Stimulated activated CD8-positive, alpha-beta memory T cell treated with anti-CD3 and anti-CD28 coated beads, Interleukin-2, amount 100 ng/mL, for 1 hour (primary cell): Measurements from ENCODE around the gene RNF150.
"Not testable (repeated sequence)": the region's sequence is repeated elsewhere in the genome, so short reads cannot be mapped to it uniquely, and the experiment has no call there.

Experiments
- DNase-seq, 2 donors: peaks; one replicate each; pipeline ENCODE4 v3.0.0-alpha.2; 2020; ENCODE audit warnings: low read depth in 2 of 2

The RNF150 gene

DNA sequence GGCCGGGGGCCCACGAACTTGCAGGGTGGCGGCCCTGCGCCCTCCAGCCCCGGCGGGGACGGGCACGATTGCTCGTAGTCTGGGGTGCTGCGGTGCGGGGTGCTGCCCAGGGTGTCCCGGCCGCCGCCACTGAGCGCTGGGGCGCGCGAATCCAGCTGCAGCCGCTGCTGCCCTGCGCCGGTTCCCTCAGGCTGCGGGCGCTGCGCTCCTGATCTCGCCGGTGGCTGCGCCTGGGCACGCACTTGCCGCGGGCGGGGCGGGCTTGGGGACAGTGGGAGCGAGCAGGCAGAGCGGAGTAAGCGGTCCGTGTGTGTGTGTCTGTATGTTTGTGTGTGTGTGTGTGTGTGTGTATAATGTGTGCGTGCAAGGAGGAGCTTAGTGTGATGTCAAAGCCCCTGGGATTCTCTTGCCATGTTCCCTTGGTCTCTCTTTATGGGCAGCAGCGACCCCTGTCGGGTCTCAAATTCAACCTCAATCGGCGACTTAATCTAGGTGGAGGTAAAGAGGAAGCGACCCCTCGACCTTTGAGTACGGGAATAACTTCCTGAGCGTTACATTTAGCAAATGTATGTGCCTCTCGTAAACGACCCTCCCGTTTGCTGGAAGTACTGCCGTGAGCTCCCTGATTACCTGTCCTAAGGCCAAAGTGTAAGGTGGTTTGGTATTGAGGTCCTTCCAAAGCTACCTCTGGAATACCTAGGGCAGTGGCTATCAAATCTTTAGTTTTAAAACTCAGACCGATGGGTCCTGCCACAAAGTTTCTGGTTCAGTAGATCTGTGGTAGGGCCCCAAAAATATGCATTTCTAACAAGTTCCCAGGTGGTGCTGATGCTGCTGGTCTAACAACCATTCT, at the start of gene RNF150:
TSS of gene RNF150 (minus strand) at position 324 of the 853 bp plus-strand sequence.
- no peak for DNase-seq

- no peak for DNase-seq
These were observed 47.9 kb upstream of the RNF150 start for GRCh38 chr4:141180991-141181761.

DNA sequence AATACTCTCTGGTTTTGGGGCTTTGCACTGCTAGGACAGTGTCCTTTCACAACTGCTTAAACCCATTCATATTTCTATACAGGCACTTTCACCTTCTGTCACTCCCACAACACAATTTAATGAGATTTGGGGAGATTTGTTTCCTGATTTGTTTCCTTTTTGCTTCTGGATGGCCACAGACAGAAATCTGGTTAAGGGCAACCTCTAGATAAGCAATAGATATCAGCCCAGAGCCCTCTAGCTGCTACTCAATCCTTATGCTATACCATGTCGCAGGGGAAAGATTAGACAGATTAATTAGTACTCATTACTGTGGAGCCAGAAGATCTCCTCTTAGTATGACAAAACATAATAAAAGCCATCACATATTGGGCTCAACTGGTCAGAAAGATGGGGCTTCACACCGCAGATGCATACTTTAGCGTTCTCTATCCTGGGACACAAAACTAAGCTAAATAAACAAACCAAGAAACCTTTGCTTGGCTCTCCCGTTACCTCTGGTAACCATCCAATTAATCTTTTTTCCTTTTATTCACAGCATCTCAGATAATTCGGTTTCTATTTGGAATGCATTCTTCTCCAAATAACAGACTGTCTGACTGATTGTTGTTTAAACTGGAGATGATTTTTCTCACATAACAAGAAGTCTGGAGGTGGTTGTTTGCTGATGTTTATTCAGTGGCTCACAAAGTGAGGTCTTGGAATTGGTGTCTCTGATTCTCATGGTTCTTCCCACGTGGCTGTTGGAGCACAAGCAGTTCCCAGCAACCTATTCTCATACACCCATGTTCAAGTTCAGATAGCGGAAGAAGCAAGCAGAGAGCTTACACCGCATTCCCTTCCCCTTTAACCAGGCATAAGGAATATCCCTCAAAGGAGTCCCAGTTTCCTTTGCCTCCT, 46.5 kb upstream of the RNF150 start:
- no peak for DNase-seq

DNA sequence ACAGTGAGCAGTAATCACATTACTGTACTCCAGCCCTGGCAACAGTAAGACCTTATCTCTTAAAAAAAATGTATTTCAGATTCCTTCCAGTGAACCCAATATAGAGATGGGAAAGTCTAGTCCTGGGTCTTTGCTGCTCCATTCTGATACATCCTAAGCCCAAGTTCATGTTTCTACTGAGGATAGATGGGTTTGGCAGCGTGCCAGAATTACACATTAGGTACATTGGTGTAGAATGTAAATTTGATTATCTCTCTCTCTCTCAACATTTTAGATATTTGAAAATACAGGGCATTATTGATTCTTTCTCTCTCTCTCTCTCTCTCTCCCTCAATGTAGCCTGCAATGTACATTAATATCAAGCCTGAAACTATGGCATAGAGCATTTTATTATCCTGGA, 43.9 kb upstream of the RNF150 start:
- DNase-seq, result no peak

- no peak for DNase-seq
These were observed 41.2 kb upstream of the RNF150 start for GRCh38 chr4:141174457-141174856.

DNA sequence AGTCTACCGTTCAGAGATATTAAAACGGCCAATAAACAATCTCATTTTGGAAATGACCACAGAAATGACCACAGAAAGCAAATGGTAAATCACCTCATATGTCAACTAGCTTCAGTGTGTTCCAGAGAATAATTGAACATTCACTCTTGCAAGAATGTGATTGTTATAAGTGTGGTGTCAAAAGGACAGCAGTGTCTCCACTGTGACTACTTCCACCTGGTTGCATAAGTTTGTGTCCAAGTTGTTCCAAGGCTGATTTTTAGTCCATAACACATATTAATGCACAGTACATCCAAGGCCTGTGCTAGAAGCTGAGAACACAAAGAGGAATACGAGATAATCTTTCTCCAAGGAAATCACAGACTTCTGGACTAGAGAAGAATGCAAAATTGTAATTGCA, 37.4 kb upstream of the RNF150 start:
- DNase-seq, result no peak

GRCh38 chr4:141169391-141169790, 36.1 kb upstream of the RNF150 start:
- DNase-seq, result no peak

- not testable (repeated sequence) for DNase-seq
These were observed 31.7 kb upstream of the RNF150 start for GRCh38 chr4:141165001-141165400.

GRCh38 chr4:141159027-141159426, 25.8 kb upstream of the RNF150 start:
- DNase-seq, result no peak

- no peak for DNase-seq
These were observed 24.9 kb upstream of the RNF150 start for GRCh38 chr4:141158219-141158618.

GRCh38 chr4:141155586-141155985, 22.3 kb upstream of the RNF150 start:
- DNase-seq, result no peak

GRCh38 chr4:141154725-141155124, 21.5 kb upstream of the RNF150 start:
- DNase-seq, result no peak

GRCh38 chr4:141153751-141154510, 20.7 kb upstream of the RNF150 start:
- DNase-seq, result no peak

- no peak for DNase-seq
These were observed 10.9 kb upstream of the RNF150 start for GRCh38 chr4:141144207-141144606.

DNA sequence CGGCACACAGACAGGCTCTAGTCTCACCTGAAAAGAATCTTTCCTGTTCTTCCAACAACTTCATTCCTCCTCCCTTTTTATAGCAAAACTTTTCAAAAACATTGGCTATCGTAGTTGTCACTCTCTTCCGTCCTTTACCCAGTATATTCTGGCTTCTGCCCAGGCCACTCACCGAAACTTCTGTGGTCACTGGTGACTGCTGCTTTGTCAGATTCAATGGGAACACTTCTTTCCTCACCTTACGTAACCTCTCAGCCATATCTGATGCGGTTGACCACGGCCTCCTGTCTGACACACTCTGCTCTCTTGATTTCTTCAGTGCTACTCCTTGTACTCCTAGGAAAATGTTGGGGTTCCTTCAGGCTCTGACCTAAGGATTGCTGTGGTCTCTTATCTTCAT, 9.2 kb upstream of the RNF150 start:
- no peak for DNase-seq

- no peak for DNase-seq
These were observed 7.3 kb upstream of the RNF150 start for GRCh38 chr4:141140391-141141200.

DNA sequence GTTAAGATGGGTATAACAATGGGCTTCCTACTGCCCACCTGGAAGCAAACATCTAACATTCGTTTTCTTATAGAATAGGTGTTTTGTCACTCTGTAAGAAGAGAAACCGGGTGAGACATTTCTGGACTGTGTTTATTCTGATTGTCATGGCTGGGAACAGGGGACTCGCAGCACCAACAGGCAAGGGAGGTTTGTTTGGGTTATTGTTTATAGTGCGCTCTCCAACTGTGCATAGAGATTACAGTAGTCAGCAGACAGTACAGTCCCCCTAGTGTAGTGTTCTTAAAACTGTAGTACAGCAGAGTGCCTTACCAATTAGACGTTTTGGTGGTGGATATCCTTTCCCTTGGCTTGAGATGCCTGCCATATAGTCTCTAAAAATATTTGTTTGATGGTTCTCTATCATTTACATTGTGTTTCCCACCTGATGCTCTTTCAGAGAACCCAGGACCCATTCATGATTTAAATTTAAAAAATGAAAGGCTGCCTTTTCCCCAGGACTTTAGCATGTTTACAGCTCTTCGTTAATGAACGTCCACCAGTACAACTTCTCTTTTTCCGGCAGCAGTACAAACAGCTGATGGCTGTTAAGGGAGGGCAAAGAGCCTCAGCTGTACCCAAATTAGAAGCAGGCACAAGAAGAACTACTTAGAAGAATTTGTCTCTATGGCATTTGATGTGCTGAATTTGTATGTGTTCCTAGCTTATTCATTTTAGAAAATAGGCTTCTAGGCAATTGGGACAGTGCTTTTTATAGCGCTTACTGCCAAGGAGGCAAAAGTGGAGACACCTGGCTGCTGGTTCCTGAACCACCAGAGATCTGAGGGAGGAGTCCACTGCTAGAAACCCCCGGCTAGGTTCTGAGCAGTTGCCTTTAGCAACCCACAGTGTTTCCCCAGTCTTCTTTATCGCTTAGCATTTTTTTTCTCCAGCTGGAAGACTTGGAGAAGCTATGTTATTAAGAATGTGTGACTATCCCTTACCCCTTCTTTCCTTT, 1.0 kb upstream of the RNF150 start:
- no peak for DNase-seq

GRCh38 chr4:141132709-141133145, 542 bp downstream of the RNF150 start:
- no peak for DNase-seq

DNA sequence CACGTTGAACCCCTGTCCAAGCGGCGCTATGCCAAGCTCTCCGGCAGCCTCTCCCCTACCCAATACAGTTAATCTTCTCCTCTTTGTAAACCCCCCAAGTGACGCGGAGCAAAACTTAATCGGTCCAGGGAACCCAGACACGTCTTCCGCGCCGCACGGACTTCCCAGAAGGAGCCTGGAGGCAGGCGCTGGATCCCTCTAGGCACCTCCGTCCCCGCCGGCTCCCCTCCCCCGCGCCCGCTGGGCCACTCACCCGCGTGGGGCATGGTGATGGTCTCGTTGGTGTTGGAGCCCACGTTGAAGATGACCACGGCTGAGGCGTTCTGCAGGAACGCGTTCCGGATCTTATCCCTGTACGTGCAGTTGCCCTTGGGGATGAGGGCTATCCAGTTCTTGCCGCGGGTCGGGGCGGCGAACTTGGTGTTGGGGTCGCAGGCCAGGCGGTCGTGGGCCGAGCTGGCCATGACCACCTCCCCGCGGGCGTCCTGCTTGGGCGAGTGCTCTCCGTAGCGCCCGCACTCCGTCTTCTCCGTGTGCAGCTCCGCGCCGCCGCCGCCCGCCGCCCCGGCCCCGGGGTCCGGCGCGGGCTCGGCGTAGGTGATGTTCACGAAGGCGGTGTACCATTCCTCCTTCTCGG, 1.1 kb downstream of the RNF150 start:
- no peak for DNase-seq
